ENCODE measurements around the gene ZFP91. TPM values are rescaled to one million over a fixed set of nuclear protein-coding genes. Genes with fewer than 3 reads are reported as not detected.

ZFP91 gene
- total and polyA plus RNA-seq, 2 of the 4 experiments (the other 2 are of a cell fraction): 20.7 to 25.3 TPM

DNA sequence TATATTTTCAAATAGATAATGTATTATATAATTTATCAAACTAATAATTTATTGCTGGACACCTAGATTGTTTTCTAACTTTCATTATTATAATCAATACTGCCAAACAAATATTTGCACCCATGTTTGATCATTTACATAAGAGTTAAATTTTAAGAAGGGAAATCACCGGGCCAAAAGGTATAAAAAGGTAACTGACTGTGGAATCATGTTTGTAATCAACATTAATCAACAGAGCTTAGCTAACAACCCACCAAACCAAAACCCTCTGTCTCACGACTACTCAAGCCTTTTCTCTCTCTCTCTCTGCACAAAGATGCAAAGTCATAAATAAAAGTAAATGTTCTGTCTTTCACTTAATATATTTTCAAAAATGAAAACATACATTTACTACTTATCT, 18.0 kb upstream of the ZFP91 start:
- dilution Hi-C loops (cut with HindIII; ENCODE audit: low sequenced_read_pairs, unreplicated experiment): no loop called here
- no peak overlapping the region for H3K4me3 ChIP-seq (ENCODE audit: insufficient read depth, low read depth, low read length)
- no peak overlapping the region for H2BK5ac ChIP-seq (ENCODE audit: low read depth, low read length, poor library complexity, severe bottlenecking)
- no peak overlapping the region for H3K27ac ChIP-seq (ENCODE audit: insufficient read depth, low read length)
- H2AK5ac ChIP-seq (ENCODE audit: low read depth, low read length): no peak overlapping the region
- H2AK9ac ChIP-seq (replicated peaks; ENCODE audit: low read depth, low read length, poor library complexity): no peak overlapping the region
- H4K5ac ChIP-seq (ENCODE audit: low read depth, low read length): no peak overlapping the region
- H3K56ac ChIP-seq (ENCODE audit: extremely low read depth, insufficient read depth, low read length): no peak overlapping the region
- no peak overlapping the region for H3K23ac ChIP-seq (ENCODE audit: low read depth, low read length)
- H3K4ac ChIP-seq (ENCODE audit: low read depth, low read length): no peak overlapping the region
- H4K20me1 ChIP-seq (ENCODE audit: insufficient read depth, low read length): no peaks in the 10 kb centered on the region
- ChIA-PET POLR2A (ENCODE audit: unreplicated experiment) (no interaction called here), CTCF (no interaction called here)
- H2BK20ac ChIP-seq (ENCODE audit: low read depth, low read length): no peak overlapping the region
- 0 out of 2 replicates have a peak, but pooled peaks cover 1% of the 10 kb centered on the region for H3K36me3 ChIP-seq (ENCODE audit: control insufficient read depth, insufficient read depth, low read length)
- no peak overlapping the region for H3K4me2 ChIP-seq (ENCODE audit: low read depth, low read length)
- intact Hi-C loops (cut with micrococcal nuclease): no loop called here
- BruUV-seq (replicated peaks): no TSS peak
- DNase-seq (no peak), ATAC-seq (ENCODE audit: low read depth) (no peak)
- H4K8ac ChIP-seq (ENCODE audit: low read depth in 2 of 2, low read length in 2 of 2): no peak overlapping the region
- H2BK15ac ChIP-seq (ENCODE audit: low read depth, low read length): no peak overlapping the region
- no peak overlapping the region for H4K91ac ChIP-seq (ENCODE audit: insufficient read depth, low read depth, low read length)
- H3K18ac ChIP-seq (ENCODE audit: low read depth, low read length): no peak overlapping the region
- no peak overlapping the region for H2AFZ ChIP-seq (replicated peaks; ENCODE audit: low read length, poor library complexity)
- in situ Hi-C loops (cut with MboI; ENCODE audit: low sequenced_read_pairs): no loop called here
- H3K4me1 ChIP-seq (ENCODE audit: control insufficient read depth, insufficient read depth, low read length): no peaks in the 10 kb centered on the region
- no peaks in the 10 kb centered on the region for H3K9me3 ChIP-seq (ENCODE audit: control insufficient read depth, insufficient read depth, low read length)
- TF ChIP-seq, protein P1, sequence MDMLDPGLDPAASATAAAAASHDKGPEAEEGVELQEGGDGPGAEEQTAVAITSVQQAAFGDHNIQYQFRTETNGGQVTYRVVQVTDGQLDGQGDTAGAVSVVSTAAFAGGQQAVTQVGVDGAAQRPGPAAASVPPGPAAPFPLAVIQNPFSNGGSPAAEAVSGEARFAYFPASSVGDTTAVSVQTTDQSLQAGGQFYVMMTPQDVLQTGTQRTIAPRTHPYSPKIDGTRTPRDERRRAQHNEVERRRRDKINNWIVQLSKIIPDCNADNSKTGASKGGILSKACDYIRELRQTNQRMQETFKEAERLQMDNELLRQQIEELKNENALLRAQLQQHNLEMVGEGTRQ (IDR thresholded peaks at IDR 0.05; ENCODE audit: low read depth, low read length): no peak
- TF ChIP-seq RFX5 (IDR thresholded peaks at IDR 0.05; ENCODE audit: low read depth, low read length) (no peak), MAFK (IDR thresholded peaks at IDR 0.05; ENCODE audit: low read depth, low read length) (no peak), RAD21 (IDR thresholded peaks at IDR 0.05; ENCODE audit: low read length) (no peak)
- H3K9ac ChIP-seq (ENCODE audit: low read depth, low read length): no peak overlapping the region
- H3K14ac ChIP-seq (replicated peaks; ENCODE audit: low read depth, low read length): no peak overlapping the region
- H2BK120ac ChIP-seq (ENCODE audit: low read depth, low read length): no peak overlapping the region
- no peaks in the 10 kb centered on the region; a peak in 1 of 4 replicates for H3K79me1 ChIP-seq (ENCODE audit: low read depth in 1 of 2, low read length in 2 of 2)
- WGBS, 2 experiments (ENCODE audit: extremely low coverage in 2 of 2, insufficient read length in 1 of 2): no CpG with 5 or more reads among the region's 2 CpGs
- no peaks in the 10 kb centered on the region for H3K9me1 ChIP-seq (ENCODE audit: insufficient read depth, low read length)
- H3K27me3 ChIP-seq (ENCODE audit: control insufficient read depth, insufficient read depth, low read length): no peaks in the 10 kb centered on the region
